ENCODE results near the gene NOC2L.

The NOC2L gene

DNA sequence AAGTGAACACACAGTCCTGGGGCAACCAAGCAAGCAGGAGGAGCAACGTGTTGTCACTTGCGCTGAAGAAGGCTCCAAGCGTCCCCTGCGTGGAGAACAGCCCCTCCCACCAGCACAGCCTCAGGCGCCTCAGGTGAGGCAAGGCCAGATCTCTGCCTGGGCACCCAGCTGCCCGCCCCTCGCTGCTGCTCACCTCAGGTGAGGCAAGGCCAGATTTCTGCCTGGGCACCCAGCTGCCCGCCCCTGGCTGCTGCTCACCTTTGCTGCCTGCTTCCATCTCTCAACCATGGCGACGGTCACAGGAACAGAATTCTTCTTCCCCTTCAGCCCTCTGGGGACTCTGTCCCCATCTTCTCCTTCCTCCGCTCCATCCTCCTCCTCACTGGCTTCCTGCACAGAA is 2.4 kb downstream of the NOC2L start:
- TF ChIP-seq OSR1 (CRISPR knock-in tag; IDR thresholded peaks at IDR 0.05) = no peak
- TF ChIP-seq, protein P1, sequence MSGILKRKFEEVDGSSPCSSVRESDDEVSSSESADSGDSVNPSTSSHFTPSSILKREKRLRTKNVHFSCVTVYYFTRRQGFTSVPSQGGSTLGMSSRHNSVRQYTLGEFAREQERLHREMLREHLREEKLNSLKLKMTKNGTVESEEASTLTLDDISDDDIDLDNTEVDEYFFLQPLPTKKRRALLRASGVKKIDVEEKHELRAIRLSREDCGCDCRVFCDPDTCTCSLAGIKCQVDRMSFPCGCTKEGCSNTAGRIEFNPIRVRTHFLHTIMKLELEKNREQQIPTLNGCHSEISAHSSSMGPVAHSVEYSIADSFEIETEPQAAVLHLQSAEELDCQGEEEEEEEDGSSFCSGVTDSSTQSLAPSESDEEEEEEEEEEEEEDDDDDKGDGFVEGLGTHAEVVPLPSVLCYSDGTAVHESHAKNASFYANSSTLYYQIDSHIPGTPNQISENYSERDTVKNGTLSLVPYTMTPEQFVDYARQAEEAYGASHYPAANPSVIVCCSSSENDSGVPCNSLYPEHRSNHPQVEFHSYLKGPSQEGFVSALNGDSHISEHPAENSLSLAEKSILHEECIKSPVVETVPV (CRISPR knock-in tag; IDR thresholded peaks at IDR 0.05) = no peak
- TF ChIP-seq SNAI2 (CRISPR knock-in tag; IDR thresholded peaks at IDR 0.05) = no peak
- TF ChIP-seq ARNTL (CRISPR knock-in tag; IDR thresholded peaks at IDR 0.05; ENCODE audit: borderline replicate concordance, low read depth) = no peak
- TF ChIP-seq CSDC2 (CRISPR knock-in tag; IDR thresholded peaks at IDR 0.05) = no peak
- TF ChIP-seq ZNF70 (CRISPR knock-in tag; IDR thresholded peaks at IDR 0.05) = no peak
- no peak for ATAC-seq

DNA sequence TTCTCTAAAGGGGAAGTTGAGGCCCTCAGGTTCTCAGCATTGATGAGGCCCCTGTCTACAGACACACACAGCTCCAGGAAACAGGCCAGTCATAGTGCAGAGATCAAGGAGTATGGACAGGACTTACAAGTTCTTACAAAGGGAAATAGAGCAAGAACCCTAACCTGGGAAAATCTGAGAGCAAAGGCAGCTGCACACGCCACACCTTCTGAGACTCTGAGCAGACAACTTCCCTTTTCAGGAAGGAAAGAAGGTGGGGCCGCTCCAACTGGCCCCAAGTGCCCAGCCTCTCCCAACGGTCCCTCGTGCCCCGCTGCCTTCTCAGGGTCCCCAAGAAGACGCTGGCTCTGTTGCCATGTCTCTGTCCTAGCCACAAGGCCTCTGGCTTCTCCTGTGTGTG is 3.6 kb downstream of the NOC2L start:
- TF ChIP-seq ZNF565 (CRISPR knock-in tag; conservative IDR thresholded peaks at IDR 0.05; ENCODE audit: low read depth) = no peak
- TF ChIP-seq ZC3H10 (CRISPR knock-in tag; IDR thresholded peaks at IDR 0.05) = no peak
- no peak for TF ChIP-seq ZNF8 (CRISPR knock-in tag; IDR thresholded peaks at IDR 0.05)
- ATAC-seq = no peak

DNA sequence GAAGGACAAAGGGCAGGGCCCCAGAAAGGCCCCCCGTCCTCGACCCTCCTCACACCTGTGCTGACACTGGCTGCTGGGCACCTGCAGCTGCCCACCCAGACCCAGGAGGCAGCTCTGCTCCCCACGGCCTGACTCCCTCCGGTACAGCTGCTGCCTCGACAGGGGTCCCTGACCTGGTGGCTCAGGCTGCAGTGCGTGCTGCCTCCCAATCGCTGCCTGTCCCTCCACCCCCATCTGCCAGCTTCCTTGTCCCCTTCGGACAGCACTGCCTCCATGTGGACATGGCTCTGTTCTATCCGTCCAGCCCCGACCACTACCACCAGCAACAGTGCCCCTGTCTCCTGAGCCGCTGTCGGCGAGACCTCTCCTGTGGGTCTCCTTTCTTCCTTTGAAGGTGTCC is 4.1 kb downstream of the NOC2L start:
- TF ChIP-seq ZFP3 (CRISPR knock-in tag; IDR thresholded peaks at IDR 0.05) (no peak), CSDC2 (CRISPR knock-in tag; IDR thresholded peaks at IDR 0.05) (no peak)
- ATAC-seq = no peak

DNA sequence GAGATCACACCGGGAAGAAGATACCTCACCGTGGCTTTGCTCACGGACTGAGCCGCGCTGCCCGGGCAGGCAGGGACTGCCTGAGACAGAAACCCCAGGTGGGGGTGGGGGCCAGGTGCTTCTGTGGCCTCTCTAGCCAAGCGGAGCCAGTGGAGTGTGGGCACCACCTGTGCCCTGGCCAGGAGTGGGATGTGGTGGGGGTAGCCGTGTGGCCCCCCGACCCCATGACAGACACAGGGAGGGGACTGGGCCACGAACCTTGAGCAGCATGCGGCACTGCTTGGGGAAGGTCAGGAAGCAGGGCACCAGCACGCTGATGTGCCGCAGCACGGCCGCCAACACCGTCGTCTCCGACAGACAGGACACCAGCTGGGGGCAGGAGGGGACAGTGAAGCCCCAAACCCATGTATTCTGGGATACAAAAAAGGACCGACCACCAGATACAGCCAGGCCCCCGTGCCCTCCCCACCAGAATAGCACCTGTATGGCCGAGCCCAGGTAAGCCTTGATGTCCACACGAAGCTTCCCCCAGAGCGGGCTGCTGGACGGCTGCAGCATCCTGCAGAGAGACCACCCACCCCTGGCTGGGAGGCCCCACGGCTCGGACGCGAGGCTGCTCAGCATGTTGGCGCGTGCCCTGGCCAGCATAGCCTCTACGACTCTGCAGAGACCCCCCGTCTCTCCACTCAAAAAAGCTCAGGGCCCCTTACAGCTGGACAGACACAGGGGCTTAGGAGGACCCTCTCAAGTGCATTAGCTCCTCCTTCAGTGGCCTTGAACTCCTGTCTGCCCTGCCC is 5.3 kb downstream of the NOC2L start:
- no peak for ATAC-seq
- no peak for TF ChIP-seq RARB (CRISPR knock-in tag; IDR thresholded peaks at IDR 0.05)
- TF ChIP-seq ZC3H10 (CRISPR knock-in tag; IDR thresholded peaks at IDR 0.05) = no peak
- TF ChIP-seq ZNF70 (CRISPR knock-in tag; IDR thresholded peaks at IDR 0.05) = no peak
- TF ChIP-seq ZNF8 (CRISPR knock-in tag; IDR thresholded peaks at IDR 0.05) = no peak
- TF ChIP-seq TCF4 (CRISPR knock-in tag; IDR thresholded peaks at IDR 0.05; ENCODE audit: borderline replicate concordance) = no peak
- TF ChIP-seq CSDC2 (CRISPR knock-in tag; IDR thresholded peaks at IDR 0.05) = no peak
- TF ChIP-seq, protein P2, sequence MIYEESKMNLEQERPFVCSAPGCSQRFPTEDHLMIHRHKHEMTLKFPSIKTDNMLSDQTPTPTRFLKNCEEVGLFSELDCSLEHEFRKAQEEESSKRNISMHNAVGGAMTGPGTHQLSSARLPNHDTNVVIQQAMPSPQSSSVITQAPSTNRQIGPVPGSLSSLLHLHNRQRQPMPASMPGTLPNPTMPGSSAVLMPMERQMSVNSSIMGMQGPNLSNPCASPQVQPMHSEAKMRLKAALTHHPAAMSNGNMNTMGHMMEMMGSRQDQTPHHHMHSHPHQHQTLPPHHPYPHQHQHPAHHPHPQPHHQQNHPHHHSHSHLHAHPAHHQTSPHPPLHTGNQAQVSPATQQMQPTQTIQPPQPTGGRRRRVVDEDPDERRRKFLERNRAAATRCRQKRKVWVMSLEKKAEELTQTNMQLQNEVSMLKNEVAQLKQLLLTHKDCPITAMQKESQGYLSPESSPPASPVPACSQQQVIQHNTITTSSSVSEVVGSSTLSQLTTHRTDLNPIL (CRISPR knock-in tag; IDR thresholded peaks at IDR 0.05; ENCODE audit: low read depth) = no peak
- TF ChIP-seq SNAI2 (CRISPR knock-in tag; IDR thresholded peaks at IDR 0.05) = no peak
- TF ChIP-seq PPARA (CRISPR knock-in tag; IDR thresholded peaks at IDR 0.05; ENCODE audit: borderline replicate concordance) = no peak
- TF ChIP-seq TOX (CRISPR knock-in tag; IDR thresholded peaks at IDR 0.05; ENCODE audit: borderline replicate concordance) = no peak
- TF ChIP-seq, protein P3, sequence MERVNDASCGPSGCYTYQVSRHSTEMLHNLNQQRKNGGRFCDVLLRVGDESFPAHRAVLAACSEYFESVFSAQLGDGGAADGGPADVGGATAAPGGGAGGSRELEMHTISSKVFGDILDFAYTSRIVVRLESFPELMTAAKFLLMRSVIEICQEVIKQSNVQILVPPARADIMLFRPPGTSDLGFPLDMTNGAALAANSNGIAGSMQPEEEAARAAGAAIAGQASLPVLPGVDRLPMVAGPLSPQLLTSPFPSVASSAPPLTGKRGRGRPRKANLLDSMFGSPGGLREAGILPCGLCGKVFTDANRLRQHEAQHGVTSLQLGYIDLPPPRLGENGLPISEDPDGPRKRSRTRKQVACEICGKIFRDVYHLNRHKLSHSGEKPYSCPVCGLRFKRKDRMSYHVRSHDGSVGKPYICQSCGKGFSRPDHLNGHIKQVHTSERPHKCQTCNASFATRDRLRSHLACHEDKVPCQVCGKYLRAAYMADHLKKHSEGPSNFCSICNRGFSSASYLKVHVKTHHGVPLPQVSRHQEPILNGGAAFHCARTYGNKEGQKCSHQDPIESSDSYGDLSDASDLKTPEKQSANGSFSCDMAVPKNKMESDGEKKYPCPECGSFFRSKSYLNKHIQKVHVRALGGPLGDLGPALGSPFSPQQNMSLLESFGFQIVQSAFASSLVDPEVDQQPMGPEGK (CRISPR knock-in tag; IDR thresholded peaks at IDR 0.05; ENCODE audit: borderline replicate concordance) = no peak
- TF ChIP-seq ZNF565 (CRISPR knock-in tag; conservative IDR thresholded peaks at IDR 0.05; ENCODE audit: low read depth) = no peak
- no peak for TF ChIP-seq ISL1 (CRISPR knock-in tag; IDR thresholded peaks at IDR 0.05)

DNA sequence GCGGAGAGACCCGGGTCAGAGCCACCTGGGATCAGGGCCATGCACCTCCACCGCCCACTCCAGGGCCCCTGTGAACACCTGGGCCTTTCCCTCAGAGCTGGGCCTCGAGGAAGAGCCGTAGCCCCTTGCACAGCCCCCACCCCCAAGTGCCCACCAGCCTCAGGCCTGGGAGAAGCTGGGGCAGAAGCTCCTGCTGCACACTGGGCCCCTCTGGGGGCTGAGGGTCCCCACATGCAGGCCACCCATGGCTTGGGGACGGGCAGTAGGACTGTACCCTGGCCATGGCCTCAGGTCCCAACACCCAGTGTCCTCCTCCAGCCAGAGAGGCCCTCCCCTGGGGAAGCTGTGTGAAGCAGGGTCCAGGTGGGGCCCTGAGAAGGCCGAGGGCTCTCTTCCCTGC is 6.5 kb downstream of the NOC2L start:
- ATAC-seq = no peak
- no peak for TF ChIP-seq TCF4 (CRISPR knock-in tag; IDR thresholded peaks at IDR 0.05; ENCODE audit: borderline replicate concordance)
- TF ChIP-seq, protein P4, sequence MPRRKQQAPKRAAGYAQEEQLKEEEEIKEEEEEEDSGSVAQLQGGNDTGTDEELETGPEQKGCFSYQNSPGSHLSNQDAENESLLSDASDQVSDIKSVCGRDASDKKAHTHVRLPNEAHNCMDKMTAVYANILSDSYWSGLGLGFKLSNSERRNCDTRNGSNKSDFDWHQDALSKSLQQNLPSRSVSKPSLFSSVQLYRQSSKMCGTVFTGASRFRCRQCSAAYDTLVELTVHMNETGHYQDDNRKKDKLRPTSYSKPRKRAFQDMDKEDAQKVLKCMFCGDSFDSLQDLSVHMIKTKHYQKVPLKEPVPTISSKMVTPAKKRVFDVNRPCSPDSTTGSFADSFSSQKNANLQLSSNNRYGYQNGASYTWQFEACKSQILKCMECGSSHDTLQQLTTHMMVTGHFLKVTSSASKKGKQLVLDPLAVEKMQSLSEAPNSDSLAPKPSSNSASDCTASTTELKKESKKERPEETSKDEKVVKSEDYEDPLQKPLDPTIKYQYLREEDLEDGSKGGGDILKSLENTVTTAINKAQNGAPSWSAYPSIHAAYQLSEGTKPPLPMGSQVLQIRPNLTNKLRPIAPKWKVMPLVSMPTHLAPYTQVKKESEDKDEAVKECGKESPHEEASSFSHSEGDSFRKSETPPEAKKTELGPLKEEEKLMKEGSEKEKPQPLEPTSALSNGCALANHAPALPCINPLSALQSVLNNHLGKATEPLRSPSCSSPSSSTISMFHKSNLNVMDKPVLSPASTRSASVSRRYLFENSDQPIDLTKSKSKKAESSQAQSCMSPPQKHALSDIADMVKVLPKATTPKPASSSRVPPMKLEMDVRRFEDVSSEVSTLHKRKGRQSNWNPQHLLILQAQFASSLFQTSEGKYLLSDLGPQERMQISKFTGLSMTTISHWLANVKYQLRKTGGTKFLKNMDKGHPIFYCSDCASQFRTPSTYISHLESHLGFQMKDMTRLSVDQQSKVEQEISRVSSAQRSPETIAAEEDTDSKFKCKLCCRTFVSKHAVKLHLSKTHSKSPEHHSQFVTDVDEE (CRISPR knock-in tag; IDR thresholded peaks at IDR 0.05) = no peak
- TF ChIP-seq ARNTL (CRISPR knock-in tag; IDR thresholded peaks at IDR 0.05; ENCODE audit: borderline replicate concordance, low read depth) = no peak
- no peak for TF ChIP-seq OSR1 (CRISPR knock-in tag; IDR thresholded peaks at IDR 0.05)
- TF ChIP-seq, protein P2 (CRISPR knock-in tag; IDR thresholded peaks at IDR 0.05; ENCODE audit: low read depth) = no peak
- no peak for TF ChIP-seq ZFP3 (CRISPR knock-in tag; IDR thresholded peaks at IDR 0.05)
- no peak for TF ChIP-seq CSDC2 (CRISPR knock-in tag; IDR thresholded peaks at IDR 0.05)
- no peak for TF ChIP-seq ESRRG (CRISPR knock-in tag; IDR thresholded peaks at IDR 0.05)
- TF ChIP-seq ZNF8 (CRISPR knock-in tag; IDR thresholded peaks at IDR 0.05) = no peak
- no peak for TF ChIP-seq PPARA (CRISPR knock-in tag; IDR thresholded peaks at IDR 0.05; ENCODE audit: borderline replicate concordance)
- TF ChIP-seq SNAI2 (CRISPR knock-in tag; IDR thresholded peaks at IDR 0.05) = no peak
- no peak for TF ChIP-seq ISL1 (CRISPR knock-in tag; IDR thresholded peaks at IDR 0.05)
- no peak for TF ChIP-seq ZNF70 (CRISPR knock-in tag; IDR thresholded peaks at IDR 0.05)
- TF ChIP-seq ZFP30 (CRISPR knock-in tag; IDR thresholded peaks at IDR 0.05) = no peak
- TF ChIP-seq, protein P5, sequence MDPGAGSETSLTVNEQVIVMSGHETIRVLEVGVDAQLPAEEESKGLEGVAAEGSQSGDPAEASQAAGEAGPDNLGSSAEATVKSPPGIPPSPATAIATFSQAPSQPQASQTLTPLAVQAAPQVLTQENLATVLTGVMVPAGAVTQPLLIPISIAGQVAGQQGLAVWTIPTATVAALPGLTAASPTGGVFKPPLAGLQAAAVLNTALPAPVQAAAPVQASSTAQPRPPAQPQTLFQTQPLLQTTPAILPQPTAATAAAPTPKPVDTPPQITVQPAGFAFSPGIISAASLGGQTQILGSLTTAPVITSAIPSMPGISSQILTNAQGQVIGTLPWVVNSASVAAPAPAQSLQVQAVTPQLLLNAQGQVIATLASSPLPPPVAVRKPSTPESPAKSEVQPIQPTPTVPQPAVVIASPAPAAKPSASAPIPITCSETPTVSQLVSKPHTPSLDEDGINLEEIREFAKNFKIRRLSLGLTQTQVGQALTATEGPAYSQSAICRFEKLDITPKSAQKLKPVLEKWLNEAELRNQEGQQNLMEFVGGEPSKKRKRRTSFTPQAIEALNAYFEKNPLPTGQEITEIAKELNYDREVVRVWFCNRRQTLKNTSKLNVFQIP (CRISPR knock-in tag; IDR thresholded peaks at IDR 0.05; ENCODE audit: borderline replicate concordance, low read depth) = no peak

Data from SK-N-SH treated with all-trans-retinoic acid at 6 μM for 48 hours (cell line).